CD4-positive, alpha-beta T cell treated with Interleukin-21 for 1 hour (primary cell): Measurements from ENCODE around the gene KCNIP3.

ENCODE experiments used
- DNase-seq: peaks from one replicate; pipeline ENCODE4 v3.0.0-alpha.2; 2020

The KCNIP3 gene

GRCh38 chr2:95330794-95331338 is 33.7 kb downstream of the KCNIP3 start:
- no peak for DNase-seq

DNA sequence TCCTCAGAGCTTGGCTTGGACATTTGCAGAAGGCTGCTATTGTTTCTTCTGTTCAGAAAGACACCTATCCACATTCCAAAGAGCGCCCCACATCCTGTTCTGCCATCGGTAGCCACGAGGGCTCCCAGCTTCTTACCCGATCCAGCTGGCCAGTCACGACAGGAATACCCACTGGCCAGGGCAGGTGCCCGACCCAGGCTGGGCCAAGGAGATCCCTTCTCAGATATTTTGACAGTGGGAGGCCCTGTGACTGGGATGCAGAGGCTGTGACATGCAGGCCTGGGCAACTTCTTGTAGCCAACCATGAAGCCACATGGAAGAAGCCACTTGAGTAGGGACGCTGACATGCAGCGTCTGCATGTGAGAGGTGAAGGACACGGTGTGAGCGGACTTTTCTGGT is 34.5 kb downstream of the KCNIP3 start:
- no peak for DNase-seq

DNA sequence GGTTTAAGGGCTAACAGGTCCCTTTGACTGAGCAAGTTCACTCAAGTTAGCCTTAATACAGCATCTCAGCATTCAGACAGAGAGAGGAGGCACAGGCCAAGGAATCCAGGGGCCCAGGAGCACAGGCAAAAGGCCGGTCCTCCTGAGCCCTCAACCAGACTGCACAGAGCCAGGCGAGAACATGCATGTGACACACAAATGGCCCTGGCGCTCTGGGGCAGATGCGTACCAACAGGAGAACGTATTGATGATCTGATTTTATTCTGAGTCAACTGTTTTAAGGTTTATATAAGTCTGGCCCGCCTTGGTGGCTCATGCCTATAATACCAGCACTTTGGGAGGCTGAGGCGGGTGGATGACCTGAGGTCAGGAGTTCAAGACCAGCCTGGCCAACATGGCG is 34.9 kb downstream of the KCNIP3 start:
- no peak for DNase-seq

DNA sequence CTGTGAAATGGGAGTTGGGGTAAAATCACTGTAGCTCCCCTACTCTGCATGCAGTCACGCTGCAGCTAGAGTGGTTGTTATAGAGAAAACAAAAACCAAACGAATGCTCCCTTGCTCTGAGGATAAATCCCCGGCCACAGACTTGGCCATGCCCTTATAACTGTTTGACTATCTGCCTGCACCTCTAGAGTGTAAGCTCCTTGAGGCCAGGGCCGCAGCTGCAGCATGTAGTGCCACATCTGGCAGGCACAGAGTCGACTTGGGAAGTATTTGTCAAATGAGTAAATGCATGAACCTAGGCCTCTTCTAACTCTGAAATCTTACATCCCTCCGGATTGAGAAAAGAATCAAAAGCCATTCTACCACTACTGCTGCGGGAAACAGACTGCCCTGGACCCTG is 35.9 kb downstream of the KCNIP3 start:
- DNase-seq: no peak

GRCh38 chr2:95333888-95334338 is 36.8 kb downstream of the KCNIP3 start:
- no peak for DNase-seq

- DNase-seq: no peak
These were observed 37.9 kb downstream of the KCNIP3 start for GRCh38 chr2:95334916-95335641.

DNA sequence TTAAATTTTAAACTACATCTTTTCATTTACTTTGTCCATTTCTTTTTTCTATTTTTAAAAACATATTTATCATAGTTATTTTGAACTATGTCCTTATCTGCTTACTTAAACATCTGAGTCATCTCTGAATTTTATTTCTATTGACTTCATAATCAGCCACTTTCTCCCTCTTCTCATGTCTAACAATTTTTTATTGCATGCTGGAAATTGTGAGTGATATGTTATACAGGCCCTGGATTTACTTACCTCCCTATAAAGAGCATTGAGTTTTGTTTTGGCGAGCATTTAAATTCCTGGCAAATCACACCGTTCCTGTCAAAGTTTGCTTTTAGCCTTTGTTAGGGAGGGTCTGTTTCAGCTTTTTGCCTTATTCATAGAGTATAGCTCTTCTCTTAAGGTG is 39.3 kb downstream of the KCNIP3 start:
- no peak for DNase-seq

- DNase-seq: no peak
These were observed 40.7 kb downstream of the KCNIP3 start for GRCh38 chr2:95337829-95338228.

DNA sequence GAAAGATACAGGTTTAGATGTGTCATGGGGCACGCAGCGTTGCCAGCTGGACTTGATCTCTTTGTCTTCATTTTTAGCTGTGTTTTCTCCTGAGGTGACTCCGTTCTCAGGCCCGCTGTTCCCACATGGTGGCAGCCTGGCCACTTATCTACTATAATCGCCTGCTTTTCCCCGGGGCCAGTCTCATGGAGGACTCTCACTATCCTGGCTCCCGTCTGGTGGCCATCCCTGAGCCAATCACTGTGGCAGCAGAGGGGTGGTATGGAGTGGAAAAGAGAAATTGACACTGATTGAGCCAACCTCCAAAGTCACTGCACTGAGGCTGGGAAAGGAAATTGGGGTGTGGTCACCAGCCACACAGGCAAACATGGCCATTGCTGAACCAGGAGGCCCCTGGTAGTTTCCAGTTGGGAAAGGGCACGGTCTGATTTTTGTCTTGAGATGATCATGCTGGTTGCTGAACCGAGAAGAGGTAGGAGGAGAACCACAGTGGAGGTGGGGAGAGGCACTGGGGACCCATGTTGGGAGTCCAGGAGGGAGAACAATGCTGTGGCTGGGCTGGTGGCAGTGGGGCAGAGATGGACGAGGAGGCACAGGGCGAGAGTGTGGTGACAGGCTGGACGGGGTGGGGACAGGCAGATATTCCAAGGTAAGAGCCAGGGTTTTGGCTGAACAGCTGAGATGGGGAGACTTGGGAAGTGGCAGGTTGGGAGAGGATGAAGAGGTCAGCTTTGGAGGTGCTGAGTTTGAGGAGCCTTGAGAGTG is 45.6 kb downstream of the KCNIP3 start:
- no peak for DNase-seq

DNA sequence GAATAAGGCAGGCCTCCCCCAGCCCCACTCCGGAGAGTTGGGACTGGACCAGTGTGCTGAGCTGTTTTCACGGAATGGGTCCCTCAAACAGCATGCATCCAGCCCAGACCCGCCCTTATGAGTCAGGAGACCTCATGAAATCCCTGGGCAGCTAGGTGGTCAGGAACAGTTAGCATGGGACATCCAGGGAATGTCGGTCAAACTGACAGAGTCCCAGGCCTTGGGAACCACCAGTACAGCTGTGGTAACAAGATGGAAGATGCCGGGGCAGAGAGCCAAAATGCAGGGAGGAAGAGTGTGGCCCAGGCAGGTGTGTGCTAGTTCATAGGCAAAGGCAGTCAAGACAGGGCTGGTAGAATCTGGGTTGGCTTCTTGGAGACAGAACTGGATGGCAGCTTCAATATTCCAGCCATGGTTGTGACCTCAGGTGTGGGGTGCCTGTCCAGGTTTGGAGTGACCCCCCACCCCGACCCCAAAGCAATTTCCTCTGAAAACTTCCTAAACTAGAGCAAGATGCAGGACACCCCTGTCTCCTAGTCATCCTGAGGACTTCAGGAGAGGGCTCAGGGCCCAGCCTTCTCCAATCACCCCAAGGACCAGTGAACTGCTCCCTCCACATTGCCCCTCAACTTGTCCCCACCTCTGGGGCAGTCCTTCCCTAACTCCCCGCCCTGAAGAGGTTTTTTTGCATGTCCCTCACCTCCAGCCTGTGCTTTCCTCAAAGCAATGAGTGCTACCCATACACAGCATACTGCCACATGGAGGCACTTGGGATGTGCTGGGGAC is 46.5 kb downstream of the KCNIP3 start:
- no peak for DNase-seq

DNA sequence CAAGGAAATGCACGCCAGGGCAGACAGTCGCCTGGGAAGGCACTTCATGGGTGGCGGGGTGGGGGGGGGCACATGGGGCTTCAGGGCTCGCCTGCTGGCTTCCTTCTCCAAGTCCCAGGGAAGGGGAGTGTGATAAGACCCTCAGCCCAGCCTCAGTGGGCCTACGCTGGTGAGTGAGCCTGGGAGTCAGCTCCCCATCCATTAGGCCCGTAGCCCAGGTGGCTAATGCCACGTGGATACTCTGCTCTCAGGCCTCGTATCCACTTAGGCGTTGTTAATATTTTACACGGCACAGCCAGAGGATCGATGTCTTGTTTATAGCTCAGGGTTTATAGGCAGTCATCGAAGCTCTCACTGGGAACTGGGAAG is 47.1 kb downstream of the KCNIP3 start:
- no peak for DNase-seq

DNA sequence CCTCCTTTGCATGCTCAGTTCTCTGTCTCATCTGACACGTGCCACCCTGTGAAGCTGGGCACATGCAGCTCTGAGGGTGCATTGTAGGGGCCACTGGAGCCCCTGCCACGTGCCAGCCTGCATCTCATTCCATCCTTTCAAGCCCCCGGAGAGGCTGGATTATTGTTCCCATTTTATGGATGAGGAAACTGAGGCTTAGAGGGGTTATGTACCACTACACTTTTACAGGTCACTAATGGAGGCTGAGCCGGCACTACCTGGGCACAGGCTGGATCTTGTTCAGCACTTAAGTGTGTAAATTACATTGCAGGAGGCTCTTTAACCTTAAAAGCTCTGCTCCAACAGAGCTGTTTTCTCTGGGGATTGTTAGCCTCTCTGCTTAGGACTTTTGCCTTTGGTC is 47.5 kb downstream of the KCNIP3 start:
- no peak for DNase-seq

DNA sequence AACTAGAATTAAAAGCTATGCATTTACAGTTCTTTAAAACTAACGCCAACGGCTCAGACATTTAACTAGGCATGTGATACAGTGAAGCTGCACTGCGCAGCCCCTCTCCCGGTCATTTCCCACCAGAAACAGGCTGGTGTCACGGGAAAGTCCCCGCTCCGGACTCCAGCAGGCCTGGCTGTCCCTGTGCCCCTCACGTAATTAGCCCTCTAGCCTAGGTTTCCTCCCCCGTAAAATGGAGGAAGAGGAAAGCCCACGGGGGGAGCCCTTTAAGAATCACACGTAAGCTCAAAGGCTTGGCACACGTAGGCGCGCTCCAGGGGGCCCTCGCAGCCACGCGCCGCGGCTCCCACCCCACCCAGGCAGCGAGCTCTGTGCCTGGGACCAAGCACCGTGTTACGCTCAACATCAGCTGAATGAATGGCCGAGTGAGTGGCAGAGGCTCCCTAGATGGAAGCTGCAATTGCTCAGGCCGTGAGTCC is 48.0 kb downstream of the KCNIP3 start:
- no peak for DNase-seq

- DNase-seq: peak; percentile 30
These were observed 48.5 kb downstream of the KCNIP3 start for GRCh38 chr2:95345563-95346230.

DNA sequence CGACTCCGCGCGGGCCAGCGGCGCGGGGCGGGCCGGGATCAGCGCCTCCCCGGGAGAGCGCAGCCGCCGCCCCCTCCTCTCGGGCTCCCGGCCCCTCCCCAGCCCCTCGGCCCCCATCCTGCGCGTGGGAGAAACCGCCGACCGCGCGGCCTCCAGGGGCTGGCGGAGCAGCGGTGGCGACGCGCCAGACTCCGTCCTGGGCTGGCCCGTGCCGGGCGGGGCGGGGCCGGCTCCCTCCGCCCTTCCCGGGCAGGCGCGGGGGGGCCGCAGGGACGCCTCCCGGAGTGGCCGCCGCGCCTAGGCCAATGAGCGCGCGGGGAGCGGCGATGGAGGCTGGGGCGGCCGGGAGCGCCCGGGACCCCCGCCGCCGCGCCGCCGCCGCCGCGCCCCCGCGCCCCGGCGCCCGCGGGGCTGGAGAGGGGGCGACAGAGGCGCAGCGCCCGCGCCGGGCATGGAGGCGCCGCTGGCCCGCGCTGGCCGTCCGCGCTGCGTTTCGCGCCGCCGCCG is 49.1 kb downstream of the KCNIP3 start:
- DNase-seq: no peak

DNA sequence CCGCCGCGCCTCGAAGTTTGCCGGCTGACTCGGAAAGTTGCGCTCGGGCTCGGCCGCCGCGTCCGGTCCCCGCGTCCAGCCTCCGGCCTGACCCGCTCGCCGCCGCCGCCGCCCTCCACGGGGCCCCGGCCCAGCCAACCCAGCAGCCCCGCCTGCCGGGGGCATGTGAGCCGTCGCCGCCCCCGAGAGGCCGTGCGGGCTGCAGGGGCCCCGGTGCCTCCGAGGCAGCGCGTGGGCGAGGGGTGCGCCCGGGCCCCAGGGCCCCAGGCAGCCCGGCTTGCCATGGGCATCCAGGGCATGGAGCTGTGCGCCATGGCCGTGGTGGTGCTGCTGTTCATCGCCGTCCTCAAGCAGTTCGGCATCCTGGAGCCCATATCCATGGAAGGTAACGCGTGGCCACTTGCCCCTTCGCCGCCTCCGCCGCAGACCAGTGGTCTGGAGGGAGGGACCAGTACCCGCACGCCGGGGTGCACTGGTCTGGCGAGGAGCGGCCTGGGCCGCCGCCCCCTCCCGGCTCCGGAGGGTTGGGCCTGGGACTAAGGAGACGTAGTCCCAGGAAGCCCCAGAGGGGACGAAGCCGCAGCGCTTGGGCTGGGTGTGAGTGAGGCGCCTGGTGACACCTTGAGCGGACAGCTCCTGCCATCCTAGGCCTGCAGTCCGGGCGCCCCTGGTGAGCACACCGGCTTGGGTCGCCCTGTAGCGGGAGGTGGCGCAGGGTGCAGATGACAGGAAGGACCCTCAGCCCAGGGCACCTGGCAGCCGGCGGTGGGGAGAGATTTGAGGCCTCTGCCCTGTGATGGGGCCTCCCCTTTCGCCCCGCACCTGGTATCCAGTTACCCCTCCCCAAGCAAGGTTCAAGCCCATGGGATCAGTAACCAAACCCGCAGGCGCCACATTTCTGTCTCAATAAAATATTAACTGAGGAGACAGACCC is 49.9 kb downstream of the KCNIP3 start:
- no peak for DNase-seq

GRCh38 chr2:95347681-95348608 is 50.8 kb downstream of the KCNIP3 start:
- DNase-seq: no peak

DNA sequence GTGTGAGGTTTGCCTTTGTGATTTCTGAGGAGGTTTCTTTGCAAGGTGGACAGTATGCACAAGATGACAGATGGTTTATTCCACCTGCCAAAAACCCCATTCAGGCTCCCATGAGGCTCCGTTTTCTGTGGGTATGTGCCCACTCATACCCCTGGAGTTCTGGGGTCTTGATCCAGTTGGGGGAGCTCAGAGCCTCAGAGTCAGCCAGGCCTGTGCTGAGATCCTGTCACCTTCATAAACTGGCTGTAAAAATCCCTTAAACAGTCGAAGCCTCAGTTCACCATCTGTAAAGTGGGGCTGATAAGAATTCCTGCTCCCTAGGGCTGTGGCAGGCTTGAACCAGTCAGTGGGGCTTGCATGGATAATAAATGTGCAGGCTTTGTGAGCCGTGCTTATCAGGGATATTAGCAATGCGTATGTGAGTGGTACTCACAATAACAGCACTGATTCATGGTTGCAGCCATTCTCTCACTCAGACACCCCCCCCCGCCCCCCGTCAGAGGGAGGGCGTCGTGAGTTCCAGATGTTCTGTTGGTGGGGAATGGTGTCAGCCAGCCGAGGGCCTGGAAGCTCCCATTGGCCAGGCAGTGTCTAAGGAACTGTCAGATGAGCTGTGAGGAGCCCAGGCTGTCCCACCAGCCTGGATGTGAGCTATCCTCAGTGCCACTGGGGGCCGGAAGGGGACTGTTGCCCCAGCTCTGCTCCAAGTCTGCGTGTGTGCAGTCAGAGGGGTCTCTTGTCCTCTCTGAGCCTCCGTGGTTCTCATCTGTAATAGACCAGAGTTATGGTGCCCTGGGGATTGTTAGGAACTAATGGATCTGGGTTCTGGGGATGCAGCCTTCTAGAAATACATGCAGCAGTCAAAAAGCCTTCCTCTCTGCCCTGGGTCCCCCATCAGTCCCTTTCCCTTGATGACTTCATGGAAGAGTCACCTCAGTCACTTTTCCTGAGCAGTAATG is 51.7 kb downstream of the KCNIP3 start:
- no peak for DNase-seq
